ENCODE data around the gene ELSPBP1.

- TF ChIP-seq CTCF (IDR thresholded peaks at IDR 0.05) (no peak), EP300 (IDR thresholded peaks at IDR 0.05) (no peak)
These were observed at the start of gene ELSPBP1 for GRCh38 chr19:47994209-47994802.
